HG02973 (cell line): ENCODE results near the gene APBA1.
"Not testable (repeated sequence)": the region's sequence is repeated elsewhere in the genome, so short reads cannot be mapped to it uniquely, and the experiment has no call there.

ENCODE experiments used
- ATAC-seq: cut with Tn5 transposase; IDR thresholded peaks from one replicate; pipeline ENCODE4 v1.9.1; 2021; ENCODE audit warnings: moderate library complexity; ENCODE audit not compliant: unreplicated experiment

Gene APBA1

GRCh38 chr9:69609156-69609555, 63.0 kb downstream of the APBA1 start:
- no peak for ATAC-seq

DNA sequence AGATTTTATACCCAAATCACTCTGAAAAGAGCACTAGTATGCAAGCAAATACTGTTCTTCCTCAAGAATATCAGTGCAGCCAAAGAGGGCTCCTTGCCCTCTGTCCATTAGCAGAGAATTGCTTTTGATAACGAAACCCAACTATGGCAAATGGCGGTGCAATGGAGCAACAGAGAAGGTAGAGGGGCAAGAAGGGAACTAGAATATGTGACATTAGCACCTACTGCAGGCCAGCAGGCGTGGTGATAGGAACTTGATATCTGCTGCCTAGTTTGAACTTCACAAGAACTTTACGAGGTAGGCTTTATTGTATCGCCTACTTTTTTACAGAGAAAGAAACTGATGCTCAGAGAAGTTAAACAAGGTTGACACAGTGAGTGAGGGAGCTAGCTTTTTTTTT, 66.1 kb downstream of the APBA1 start:
- no peak for ATAC-seq

DNA sequence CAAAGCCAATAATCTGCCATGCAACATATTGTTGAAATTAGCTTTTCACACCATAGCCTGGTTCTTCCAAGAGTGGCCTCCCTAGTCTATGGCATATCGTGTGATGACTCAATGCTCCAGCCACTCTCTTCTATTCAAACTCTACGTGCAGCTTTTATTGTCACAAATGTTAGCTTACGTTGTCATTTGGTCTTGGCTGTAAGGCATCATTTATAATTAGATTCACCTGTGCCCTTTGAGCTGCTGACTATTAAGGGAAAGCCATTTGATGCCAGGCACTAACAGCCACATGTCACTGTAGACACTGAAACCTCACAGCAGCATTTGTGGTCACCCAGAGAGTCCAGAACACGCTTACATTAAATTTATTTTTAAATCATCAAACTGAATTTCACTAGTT, 66.8 kb downstream of the APBA1 start:
- no peak for ATAC-seq

GRCh38 chr9:69604568-69605219, 67.5 kb downstream of the APBA1 start:
- ATAC-seq: no peak

- ATAC-seq: no peak
These were observed 68.5 kb downstream of the APBA1 start for GRCh38 chr9:69603656-69604055.

- no peak for ATAC-seq
These were observed 69.4 kb downstream of the APBA1 start for GRCh38 chr9:69602773-69603172.

GRCh38 chr9:69601698-69602097, 70.5 kb downstream of the APBA1 start:
- no peak for ATAC-seq

DNA sequence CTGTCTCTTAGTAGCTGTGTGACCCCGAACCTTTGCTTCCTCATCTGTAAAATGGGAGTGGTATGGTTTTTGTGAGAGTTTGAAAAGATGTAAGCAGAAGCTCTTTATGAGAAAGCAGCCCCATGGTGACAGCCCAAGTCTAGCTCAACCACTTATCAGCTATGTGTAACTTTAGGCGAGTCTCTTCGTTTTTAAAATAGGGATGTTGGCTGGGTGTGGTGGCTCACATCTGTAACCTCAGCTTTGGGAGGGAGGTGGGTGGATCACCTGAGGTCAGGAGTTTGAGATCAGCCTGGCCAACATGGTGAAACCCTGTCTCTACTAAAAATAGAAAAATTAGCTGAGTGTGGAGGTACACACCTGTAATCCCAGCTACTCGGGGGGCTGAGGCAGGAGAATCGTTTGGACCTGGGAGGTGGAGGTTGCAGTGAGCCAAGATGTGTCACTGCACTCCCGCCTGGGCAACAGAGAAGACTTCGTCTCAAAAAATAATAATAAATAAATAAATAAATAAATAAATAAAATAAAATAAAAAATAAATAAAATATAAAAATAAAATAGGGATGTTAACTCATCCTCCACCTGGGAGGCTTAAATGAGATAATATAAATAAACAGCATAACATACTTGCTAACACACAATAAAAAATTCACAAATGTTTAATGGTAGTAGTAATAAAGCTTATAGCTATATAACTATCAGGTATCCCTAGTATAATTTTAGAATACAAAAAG, 71.7 kb downstream of the APBA1 start:
- no peak for ATAC-seq

GRCh38 chr9:69599232-69599971, 72.8 kb downstream of the APBA1 start:
- ATAC-seq: no peak

- not testable (repeated sequence) for ATAC-seq
These were observed 75.3 kb downstream of the APBA1 start for GRCh38 chr9:69596906-69597305.

DNA sequence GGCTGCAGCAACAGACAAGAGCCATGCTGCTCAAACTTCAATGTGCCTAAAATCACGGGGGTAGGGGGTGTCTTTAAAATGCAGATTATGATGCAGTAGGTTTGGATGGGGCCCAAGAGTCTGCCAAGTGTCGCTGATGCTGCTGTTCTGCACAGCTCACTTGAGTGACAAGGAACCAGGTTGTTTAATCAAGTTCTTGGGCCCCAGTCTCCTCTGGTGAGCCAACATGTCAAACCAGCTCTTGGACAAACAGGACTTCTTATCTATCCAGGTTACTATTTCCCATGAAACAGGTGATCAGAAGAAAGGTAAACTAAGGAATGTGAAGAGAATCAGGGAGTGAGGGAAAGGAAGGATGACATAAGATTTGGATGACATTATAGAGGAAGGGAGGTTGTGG, 78.0 kb downstream of the APBA1 start:
- ATAC-seq: no peak

DNA sequence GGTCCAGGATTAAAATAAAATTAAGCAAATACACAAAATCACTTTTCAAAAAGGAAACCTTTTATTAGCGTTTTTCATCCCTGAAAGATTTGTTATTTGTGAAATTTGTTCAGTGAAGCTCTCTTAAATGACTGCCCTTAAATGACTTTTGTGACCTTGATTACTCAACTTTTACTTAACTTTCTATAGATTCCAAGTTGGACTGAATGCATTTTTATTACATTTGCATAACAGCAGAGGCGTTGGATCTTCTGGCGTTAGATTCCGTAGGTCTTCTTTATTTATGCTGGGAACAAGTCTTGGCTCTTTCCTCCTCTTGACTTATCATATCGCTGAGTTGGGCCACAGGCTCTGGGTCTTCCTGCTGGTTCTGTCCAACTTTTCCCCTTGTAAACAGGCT, 78.4 kb downstream of the APBA1 start:
- no peak for ATAC-seq

GRCh38 chr9:69593301-69593700, 78.9 kb downstream of the APBA1 start:
- ATAC-seq: no peak

DNA sequence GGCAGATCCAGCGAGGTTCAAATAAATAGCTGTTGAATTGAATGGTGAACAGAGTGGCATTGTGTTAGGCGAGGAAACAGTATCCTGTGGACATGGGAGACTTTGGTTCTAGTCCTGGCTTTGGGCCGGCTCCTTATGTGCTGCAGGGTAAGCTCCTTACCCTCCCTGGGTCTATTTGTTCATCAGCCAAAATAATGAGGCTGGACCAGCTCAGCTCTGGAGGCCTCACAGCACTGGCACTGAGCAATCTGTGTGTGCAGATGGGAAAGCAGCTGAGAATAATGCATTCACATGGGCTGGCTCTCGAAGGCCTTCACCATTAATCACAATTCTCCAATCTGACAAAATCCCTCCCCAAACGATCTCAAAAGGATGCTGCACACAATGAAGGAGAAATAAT, 81.9 kb downstream of the APBA1 start:
- ATAC-seq: no peak

DNA sequence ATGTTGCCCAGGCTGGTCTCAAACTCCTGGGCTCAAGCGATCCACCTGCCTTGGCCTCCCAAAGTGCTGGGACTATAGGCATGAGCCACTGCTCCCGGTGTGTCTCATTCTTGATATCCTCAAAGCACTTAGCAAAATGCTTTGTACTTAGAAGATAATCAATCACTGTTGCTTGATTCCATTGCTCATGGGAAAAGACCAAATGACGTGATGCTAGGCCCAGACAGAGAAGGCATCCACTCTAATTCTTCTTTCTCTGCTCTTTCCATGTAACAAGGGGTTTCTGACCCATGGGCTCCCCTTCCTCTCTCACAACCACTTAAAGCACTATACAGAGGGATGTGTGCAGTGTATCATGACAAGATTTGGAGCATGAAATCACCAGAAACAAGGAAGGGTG, 83.0 kb downstream of the APBA1 start:
- no peak for ATAC-seq

- no peak for ATAC-seq
These were observed 86.6 kb downstream of the APBA1 start for GRCh38 chr9:69585571-69585970.

DNA sequence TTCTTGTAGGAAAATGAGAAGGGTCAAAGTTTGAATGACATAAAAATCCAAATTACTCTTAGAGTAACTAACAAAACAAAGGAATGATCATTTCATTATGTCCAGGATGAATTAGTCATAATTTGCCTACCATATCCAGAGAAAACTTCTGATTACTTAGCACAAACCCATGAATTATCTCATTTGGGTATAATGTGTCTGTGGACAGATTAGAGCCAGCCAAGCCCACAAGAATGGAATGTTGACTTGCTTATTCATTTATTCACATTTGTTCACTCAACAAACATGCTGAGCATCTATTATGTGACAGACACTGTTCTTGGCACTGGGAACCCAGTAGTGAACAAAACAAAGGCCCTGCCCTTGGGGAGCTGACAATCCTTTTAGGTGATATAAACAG, 87.4 kb downstream of the APBA1 start:
- no peak for ATAC-seq

DNA sequence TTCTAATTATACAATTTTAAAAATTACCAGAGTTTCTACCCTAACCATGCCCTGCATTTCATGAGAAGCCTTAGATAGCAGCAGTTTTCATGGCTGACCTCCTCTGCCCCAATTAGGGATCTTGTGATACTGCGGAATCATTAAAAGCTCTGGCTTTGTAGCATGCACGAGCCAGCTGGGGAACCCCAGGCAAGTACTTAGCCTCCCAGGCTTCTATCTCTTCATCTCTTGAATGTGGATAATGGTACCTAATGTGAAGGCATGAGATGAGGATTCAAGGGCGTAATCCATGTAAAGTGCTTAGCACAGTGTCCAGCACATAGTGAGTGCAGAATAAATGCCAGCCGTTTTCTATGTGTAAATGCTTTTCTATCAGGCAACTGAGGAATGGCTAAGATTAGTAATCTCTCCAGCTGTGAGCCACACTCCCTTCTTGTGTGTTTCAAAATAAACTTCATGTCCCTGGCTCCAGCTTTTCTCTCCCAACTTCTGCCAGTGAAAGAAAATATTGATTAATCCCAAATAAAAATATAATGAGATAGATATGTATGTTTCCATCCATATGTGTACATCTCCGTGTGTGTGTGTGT, 88.4 kb downstream of the APBA1 start:
- ATAC-seq: no peak

DNA sequence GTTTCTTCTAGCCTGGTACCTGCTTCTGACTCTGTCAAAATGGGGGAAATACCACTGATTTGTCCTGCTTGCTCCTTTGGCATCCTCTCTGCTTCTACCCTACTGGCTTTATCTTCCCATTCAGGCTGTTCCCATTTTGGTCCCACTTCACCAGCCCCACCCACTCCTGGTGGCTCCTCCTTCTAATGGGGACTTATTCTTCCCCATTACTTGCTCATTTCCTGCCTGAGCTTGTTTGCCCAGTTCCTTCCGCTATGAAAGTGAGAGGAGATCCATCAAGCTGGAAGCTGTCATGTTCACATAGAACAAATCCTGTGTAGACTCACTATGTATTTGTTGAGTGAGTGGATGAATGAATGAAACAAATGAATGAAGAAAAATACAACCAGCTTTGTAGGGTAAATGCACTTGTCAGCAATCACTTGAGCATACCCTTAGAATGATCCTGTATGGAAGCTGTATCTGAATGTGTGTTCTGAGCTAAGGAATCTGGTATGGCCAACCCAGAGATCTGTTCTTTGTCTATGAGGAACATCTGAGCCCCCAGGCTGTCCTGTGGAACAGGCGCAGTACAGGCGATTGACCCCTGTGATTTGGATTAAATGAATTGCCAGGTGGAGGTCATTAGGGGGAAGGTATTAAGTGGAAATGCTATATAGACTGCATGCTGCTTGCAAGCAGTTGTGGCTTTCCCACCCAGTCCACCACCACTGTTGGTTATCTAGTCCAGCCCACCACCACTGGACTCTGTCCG, 89.5 kb downstream of the APBA1 start:
- no peak for ATAC-seq

DNA sequence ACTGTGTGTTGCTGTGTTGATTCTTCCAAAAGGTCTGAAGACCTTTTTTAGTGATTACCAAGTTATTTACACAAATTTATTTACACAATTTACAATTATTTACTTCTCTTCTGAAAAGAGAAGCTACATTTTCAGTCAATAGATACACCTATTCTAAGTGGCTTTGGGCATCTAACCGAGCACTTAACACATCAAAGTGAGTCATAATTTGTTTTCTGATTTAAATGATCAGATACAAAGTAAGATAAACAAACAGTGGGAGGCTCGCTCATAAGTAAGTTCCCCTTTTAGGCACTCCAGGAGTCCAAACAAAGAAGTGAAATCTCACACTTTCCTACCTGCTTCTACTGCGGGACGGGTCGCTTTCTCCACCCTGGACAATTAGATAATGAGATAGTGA, 90.2 kb downstream of the APBA1 start:
- ATAC-seq: no peak

- ATAC-seq: no peak
These were observed 91.5 kb downstream of the APBA1 start for GRCh38 chr9:69580582-69581214.
